AML-193 (cell line): Measurements from ENCODE around the gene FAM200B.

Experiments used
- DNase-seq, 2 experiments: peaks; one replicate each; lab custom pipeline; 2025; lab: John Stamatoyannopoulos, UW

FAM200B gene

GRCh38 chr4:15668566-15669435, 12.8 kb upstream of the FAM200B start:
- DNase-seq, result no peak

- DNase-seq, result no peak
These were observed 11.1 kb upstream of the FAM200B start for GRCh38 chr4:15670576-15670975.

- DNase-seq, result no peak
These were observed 9.5 kb upstream of the FAM200B start for GRCh38 chr4:15672101-15672500.

GRCh38 chr4:15673337-15673736, 8.3 kb upstream of the FAM200B start:
- no peak for DNase-seq

- no peak for DNase-seq
These were observed 7.6 kb upstream of the FAM200B start for GRCh38 chr4:15674046-15674445.

GRCh38 chr4:15674926-15675325, 6.7 kb upstream of the FAM200B start:
- DNase-seq, result no peak

GRCh38 chr4:15675356-15675755, 6.3 kb upstream of the FAM200B start:
- peak; percentile 30 to 47 for DNase-seq

GRCh38 chr4:15676039-15676438, 5.6 kb upstream of the FAM200B start:
- no peak for DNase-seq

- DNase-seq, result no peak
These were observed 4.7 kb upstream of the FAM200B start for GRCh38 chr4:15676899-15677298.

- DNase-seq, result no peak
These were observed 4.1 kb upstream of the FAM200B start for GRCh38 chr4:15677507-15677988.

- no peak for DNase-seq
These were observed 608 bp upstream of the FAM200B start for GRCh38 chr4:15681067-15681371.

- peak; percentile 75 to 79 for DNase-seq
These were observed 865 bp downstream of the FAM200B start for GRCh38 chr4:15682242-15683142.

GRCh38 chr4:15683143-15683495, 1.5 kb downstream of the FAM200B start:
- peak; percentile 62 to 73 for DNase-seq

- DNase-seq, result no peak
These were observed 2.9 kb downstream of the FAM200B start for GRCh38 chr4:15684498-15684897.

- DNase-seq, result no peak
These were observed 6.4 kb downstream of the FAM200B start for GRCh38 chr4:15688051-15688450.

- peak; percentile 77 to 82 for DNase-seq
These were observed 7.9 kb downstream of the FAM200B start for GRCh38 chr4:15689540-15689939.

- DNase-seq, result peak; percentile 86
These were observed 8.6 kb downstream of the FAM200B start for GRCh38 chr4:15690020-15690809.

GRCh38 chr4:15691346-15692135, 9.9 kb downstream of the FAM200B start:
- DNase-seq, result no peak

- DNase-seq, result no peak
These were observed 11.0 kb downstream of the FAM200B start for GRCh38 chr4:15692602-15693001.

- no peak for DNase-seq
These were observed 12.8 kb downstream of the FAM200B start for GRCh38 chr4:15694431-15694830.

GRCh38 chr4:15695240-15695699, 13.6 kb downstream of the FAM200B start:
- no peak for DNase-seq
